ENCODE data around the gene DPP3.
A peak's percentile ranks its signal among the peaks of the same experiment; 100 is the strongest.
"Not testable (repeated sequence)": the region's sequence is repeated elsewhere in the genome, so short reads cannot be mapped to it uniquely, and the experiment has no call there.

DPP3 gene, protein sequence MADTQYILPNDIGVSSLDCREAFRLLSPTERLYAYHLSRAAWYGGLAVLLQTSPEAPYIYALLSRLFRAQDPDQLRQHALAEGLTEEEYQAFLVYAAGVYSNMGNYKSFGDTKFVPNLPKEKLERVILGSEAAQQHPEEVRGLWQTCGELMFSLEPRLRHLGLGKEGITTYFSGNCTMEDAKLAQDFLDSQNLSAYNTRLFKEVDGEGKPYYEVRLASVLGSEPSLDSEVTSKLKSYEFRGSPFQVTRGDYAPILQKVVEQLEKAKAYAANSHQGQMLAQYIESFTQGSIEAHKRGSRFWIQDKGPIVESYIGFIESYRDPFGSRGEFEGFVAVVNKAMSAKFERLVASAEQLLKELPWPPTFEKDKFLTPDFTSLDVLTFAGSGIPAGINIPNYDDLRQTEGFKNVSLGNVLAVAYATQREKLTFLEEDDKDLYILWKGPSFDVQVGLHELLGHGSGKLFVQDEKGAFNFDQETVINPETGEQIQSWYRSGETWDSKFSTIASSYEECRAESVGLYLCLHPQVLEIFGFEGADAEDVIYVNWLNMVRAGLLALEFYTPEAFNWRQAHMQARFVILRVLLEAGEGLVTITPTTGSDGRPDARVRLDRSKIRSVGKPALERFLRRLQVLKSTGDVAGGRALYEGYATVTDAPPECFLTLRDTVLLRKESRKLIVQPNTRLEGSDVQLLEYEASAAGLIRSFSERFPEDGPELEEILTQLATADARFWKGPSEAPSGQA

DNA sequence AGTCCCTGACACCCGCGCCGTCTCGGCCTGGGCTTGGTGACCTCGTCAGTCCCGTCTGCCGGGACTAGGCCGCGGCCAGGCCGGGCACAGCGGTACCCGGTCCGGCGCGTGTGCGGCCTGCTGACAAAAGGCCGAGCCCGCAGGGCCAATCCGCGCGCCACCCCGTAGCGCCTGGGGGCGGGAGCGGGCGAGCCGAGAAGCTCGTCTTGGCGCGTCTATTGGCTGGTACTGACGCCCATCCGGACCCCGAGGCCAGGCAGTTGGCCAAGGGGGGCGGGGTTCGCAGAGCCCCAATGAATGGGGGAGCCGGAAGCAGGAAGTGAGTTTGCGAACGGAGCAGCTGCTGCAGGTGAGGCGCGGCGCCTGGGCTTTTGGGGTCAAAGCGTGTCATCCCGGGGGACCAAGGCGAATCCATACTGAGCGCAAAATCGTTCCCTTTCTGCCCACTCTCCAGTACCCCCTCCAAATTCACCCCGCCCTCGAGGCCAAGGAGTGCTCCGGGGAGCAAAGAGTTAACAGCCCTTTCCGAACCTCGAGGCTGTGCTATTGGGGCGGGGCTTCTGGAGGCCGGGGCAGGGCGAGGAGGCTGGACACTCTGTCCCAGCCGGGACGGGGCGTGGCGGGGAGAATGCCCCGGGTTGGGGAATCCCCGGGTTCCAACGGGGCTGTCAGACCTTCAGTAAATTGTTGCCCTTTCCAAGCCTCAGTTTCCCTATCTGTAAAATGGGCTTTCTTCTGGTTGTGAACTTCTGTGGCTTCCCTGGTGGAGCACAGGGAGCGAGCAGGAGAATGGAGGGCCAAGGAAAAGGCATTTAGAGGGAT lies at the start of gene DPP3:
Gene DPP3, plus strand, starts transcription at position 318 of the 822 bp plus-strand sequence. CDS start 1,767 bp downstream, outside the sequence.
- DNase-seq: peak; percentile 100

- DNase-seq: not testable (repeated sequence)
These were observed 48.9 kb upstream of the DPP3 start for GRCh38 chr11:66431287-66431686.

DNA sequence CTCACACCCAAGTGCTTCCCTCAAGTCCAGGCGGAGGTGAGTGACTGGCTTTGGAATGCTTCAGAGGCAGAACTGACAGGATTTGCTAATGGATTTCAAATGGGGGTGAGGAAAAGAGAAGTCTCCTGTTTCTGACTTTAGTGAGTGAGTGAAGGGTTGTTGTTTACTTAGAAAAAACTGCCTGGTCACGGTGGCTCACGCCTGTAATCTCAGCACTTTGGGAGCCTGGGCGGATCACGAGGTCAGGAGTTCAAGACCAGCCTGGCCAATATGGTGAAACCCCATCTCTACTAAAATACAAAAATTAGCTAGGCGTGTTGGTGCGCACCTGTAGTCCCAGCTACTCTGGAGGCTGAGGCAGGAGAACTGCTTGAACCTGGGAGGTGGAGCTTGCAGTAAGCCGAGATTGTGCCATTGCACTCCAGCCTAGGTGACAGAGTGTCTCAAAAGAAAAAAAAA lies 48.3 kb upstream of the DPP3 start:
- not testable (repeated sequence) for DNase-seq

- DNase-seq: no peak
These were observed 47.6 kb upstream of the DPP3 start for GRCh38 chr11:66432597-66432996.

DNA sequence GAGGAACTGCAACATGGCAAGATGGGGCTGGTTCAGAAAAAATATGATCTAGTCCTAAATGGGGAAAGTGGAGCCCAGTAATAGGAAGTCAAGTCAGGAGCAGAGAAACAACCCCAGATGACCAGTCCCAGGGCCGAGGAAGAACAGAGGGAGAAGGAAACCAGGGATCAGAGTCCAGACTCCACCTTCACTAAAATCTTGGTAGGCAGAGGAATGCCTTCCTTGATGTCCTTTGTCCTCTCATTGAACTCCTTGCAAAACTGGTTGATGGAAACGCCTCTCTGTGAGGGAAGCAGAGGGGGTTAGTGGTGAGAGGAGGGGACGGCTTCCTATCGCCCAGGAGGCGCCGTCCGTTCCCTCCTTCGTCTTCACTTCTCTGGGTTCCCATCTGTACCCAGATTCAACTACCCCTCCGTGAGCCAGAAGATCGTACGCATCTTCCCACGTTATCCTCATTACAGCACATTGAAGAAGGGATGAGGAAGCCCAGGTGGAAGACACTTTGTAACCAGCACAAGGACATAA lies 42.2 kb upstream of the DPP3 start:
- peak; percentile 61 for DNase-seq

DNA sequence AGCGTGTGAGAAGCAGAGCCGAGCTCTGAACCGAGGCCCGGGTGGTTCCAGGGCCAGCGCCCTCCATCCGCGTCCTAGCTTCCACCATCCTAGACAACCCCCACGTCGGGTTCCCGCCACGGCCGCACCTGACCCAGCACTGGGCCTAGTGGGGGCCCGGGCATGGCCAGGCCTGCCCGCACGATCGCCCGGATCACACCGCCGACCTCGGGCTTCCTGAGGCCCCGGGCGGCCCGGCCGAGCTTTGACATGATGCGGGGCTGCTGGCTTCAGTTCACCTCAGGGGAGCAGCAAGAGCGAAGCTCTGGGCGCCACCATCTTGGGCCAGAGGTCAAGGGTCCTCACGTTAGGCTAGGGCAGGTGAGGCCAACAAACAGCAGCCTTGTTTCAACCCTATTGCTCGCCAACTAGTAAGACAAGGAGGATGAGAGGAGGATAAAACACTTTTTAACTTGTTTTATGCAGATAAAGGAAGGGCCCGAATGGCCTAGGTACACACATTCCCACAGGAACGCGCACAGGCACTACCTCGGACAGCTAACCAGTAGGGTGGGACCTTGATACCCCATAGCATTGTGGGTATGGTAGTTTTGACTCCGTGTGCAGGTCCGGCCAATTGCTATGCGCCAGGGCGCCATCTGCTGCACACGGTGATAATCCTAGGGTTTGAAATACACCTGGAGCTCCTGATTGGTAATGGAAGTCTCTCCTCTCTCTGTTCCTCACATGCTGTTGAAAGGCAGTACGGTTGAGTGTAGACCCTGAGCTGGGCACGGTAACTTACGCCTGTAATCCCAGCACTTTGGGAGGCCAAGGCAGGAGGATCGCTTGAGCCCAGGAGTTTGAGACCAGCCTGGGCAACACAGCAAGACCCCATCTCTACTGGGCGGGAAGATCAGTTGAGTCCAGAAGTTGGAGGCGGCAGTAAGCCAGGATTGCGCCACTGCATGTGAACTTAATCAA lies 41.4 kb upstream of the DPP3 start, which contains the start of gene MRPL11:
Gene MRPL11, minus strand, starts transcription at position 345 of the 963 bp plus-strand sequence. Its CDS starts 94 bp downstream, at position 251.
- DNase-seq: peak; percentile 99

DNA sequence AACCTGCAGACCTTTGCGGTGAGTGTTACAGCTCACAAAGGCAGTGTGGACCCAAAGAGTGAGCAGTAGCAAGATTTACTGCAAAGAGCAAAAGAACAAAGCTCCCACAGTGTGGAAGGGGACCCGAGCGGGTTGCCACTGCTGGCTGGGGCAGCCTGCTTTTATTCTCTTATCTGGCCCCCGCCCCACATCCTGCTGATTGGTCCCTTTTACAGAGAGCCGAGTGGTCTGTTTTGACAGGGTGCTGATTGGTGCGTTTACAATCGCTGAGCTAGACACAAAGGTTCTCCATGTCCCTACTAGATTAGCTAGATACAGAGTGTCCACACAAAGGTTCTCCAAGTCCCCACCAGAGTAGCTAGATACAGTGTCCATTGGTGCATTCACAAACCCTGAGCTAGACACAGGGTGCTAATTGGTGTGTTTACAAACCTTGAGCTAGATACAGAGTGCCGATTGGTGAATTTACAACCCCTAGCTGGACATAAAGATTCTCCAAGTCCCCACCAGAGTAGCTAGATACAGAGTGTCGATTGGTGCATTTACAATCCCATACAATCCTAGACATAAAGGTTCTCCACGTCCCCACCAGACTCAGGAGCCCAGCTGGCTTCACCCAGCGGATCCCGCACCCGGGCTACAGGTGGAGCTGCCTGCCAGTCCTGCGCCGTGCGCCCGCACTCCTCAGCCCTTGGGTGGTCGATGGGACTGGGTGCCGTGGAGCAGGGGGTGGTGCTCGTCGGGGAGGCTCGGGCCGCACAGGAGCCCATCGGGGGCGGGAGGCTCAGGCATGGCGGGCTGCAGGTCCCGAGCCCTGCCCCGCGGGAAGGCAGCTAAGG lies 39.9 kb upstream of the DPP3 start:
- not testable (repeated sequence) for DNase-seq

DNA sequence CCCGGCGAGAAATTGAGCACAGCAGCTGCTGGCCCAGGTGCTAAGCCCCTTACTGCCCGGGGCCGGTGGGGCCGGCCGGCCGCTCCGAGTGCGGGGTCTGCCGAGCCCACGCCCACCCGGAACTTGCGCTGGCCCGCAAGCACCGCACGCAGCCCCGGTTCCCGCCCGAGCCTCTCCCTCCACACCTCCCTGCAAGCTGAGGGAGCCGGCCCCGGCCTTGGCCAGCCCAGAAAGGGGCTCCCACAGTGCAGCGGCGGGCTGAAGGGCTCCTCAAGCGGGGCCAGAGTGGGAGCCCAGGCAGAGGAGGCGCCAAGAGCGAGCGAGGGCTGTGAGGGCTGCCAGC lies 39.3 kb upstream of the DPP3 start:
- not testable (repeated sequence) for DNase-seq

DNA sequence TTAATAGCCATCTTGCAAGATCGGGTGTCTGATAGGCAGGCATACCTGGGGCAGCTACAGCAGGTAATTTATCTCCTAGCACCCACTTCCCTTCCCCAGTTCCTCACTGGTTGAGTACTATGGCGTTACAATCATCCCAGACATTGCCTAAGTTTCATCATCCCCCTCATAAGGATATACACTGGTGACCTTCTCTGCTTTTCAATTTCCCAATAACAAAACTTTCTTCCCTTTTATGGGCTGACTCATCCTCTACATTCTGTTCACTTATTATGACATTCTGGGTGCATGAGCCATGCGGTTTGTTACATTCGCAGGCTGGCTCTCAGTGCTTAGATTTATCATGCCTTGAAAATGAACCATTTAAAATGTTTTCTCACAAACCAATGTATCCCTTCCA lies 36.6 kb upstream of the DPP3 start:
- DNase-seq: no peak

GRCh38 chr11:66447012-66447411 lies 33.2 kb upstream of the DPP3 start:
- DNase-seq: no peak

- no peak for DNase-seq
These were observed 31.7 kb upstream of the DPP3 start for GRCh38 chr11:66448523-66448922.

DNA sequence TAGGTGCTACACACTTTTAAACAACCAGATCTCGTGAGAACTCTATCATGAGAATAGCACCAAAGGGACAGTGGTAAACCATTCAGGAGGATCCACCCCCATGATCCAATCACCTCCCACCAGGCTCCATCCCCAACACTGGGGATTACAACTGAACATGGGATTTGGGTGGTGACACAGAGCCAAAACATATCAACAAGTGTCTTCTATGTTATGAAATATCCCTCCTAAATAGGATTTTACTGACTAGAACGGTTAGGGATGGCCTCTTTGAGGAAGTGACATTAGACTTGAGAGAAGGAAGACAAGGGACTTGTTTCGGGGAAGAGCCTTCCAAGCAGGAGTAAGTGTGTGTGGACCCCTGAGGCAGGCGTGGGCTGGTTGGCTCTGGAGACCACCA lies 29.7 kb upstream of the DPP3 start:
- no peak for DNase-seq

- no peak for DNase-seq
These were observed 28.6 kb upstream of the DPP3 start for GRCh38 chr11:66451663-66452062.

- no peak for DNase-seq
These were observed 26.0 kb upstream of the DPP3 start for GRCh38 chr11:66454247-66454646.

DNA sequence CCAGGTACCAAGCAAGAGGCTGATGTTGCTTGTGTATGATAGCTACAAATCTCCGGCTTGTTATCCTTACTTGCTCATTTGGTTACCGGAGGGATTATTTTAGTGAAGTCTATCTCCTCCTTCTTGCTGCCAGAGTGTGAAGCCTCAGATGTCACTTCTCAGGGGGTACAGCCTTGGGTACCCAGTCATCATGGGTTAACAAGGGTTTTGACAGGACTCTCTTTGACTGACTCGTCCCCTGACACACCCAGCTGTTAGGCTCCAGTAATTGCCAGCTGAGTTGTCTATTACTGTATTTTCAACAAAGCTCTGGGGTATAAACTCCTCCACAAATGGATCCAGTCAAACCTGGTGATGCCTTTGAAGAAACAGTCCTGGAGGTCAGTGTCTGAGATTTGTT lies 25.4 kb upstream of the DPP3 start:
- DNase-seq: no peak

- no peak for DNase-seq
These were observed 22.4 kb upstream of the DPP3 start for GRCh38 chr11:66457826-66458225.

GRCh38 chr11:66459138-66459778 lies 21.0 kb upstream of the DPP3 start:
- DNase-seq: no peak

DNA sequence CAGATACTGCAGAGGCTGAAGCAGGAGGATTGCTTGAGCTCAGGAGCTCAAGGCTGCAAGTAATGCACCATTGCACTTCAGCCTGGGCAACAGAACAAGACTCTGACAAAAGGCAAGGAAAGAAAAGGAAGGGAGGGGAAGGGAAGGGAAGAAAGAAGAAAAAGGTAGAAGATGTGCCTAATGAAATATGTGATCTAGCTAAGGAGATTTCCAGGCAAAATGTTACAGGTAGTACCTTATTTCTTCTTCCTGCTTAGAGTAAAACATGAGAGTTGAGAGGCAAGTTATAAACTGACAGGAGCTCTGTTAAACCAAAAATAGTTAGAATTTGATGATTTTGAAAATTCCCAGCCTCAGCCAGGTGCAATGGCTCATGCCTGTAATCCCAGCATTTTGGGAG lies 18.2 kb upstream of the DPP3 start:
- DNase-seq: no peak

DNA sequence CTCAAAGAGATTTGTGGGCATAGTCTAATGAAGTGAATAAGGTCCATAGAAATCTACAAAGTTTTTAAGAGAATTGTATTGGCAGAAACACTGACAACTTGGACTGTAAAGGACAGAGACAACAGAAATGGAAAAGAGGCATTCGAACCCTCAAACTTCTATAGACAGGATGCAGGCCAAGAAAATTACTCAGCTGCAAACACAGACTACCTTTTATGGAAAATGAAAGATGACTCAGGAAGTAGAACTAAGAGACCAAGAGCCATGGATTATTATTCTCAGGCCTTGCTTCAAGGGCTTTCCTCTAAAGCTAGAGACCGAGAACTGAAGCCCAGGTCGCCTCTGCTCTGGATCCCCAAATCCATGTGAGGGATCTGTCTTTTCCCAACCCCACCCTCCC lies 17.3 kb upstream of the DPP3 start:
- no peak for DNase-seq

GRCh38 chr11:66464116-66464515 lies 16.1 kb upstream of the DPP3 start:
- DNase-seq: not testable (repeated sequence)
